Loucy (cell line): ENCODE data around the gene PNPLA1.

Source experiments
- H2AFZ ChIP-seq: fragments of 200-600 bp; sonication (generic); 2 replicates; pipeline ENCODE4 v1.6.0; 2016; ENCODE audit warnings: antibody characterized with exemption, mild to moderate bottlenecking, low read length, moderate library complexity
- H3F3A ChIP-seq: fragments of 200-600 bp; 2 replicates; pipeline ENCODE4 v1.6.0; 2016; ENCODE audit warnings: antibody characterized with exemption, low read depth, mild to moderate bottlenecking
- H3K27me3 ChIP-seq: fragments of 200-600 bp; sonication (generic); 2 replicates; pipeline ENCODE4 v1.6.1; 2014; ENCODE audit warnings: low read length, mild to moderate bottlenecking; ENCODE audit not compliant: insufficient read depth, poor library complexity, severe bottlenecking
- H3K36me3 ChIP-seq: fragments of 200-600 bp; sonication (generic); 2 replicates; pipeline ENCODE4 v1.6.1; 2016; ENCODE audit warnings: low read length; ENCODE audit not compliant: insufficient read depth
- H3K4me1 ChIP-seq: fragments of 200-600 bp; sonication (generic); 2 replicates; pipeline ENCODE4 v1.5.1; 2014; ENCODE audit warnings: low read length, mild to moderate bottlenecking; ENCODE audit not compliant: insufficient read depth, poor library complexity, severe bottlenecking
- H3K4me2 ChIP-seq: fragments of 200-600 bp; sonication (generic); 2 replicates; pipeline ENCODE4 v1.6.0; 2014; ENCODE audit warnings: antibody characterized with exemption, low read length, low read depth, mild to moderate bottlenecking; ENCODE audit not compliant: poor library complexity, severe bottlenecking
- H3K4me3 ChIP-seq: fragments of 200-600 bp; sonication (generic); 2 replicates; pipeline ENCODE4 v1.5.1; 2014; ENCODE audit warnings: low read length, mild to moderate bottlenecking, mixed read lengths; ENCODE audit not compliant: poor library complexity, severe bottlenecking
- H3K79me2 ChIP-seq: fragments of 200-600 bp; sonication (generic); 2 replicates; pipeline ENCODE4 v1.6.1; 2014; ENCODE audit warnings: low read length; ENCODE audit not compliant: insufficient read depth
- H3K9ac ChIP-seq: fragments of 200-600 bp; sonication (generic); 2 replicates; pipeline ENCODE4 v1.6.0; 2014; ENCODE audit warnings: mild to moderate bottlenecking, low read depth, low read length, moderate library complexity; ENCODE audit not compliant: poor library complexity, severe bottlenecking
- H3K9me2 ChIP-seq: fragments of 200-600 bp; sonication (generic); replicated peaks from 2 replicates; pipeline ENCODE4 v1.6.1; 2016; ENCODE audit warnings: low read depth, low read length, mixed read lengths
- H3K9me3 ChIP-seq: fragments of 200-600 bp; sonication (generic); 2 replicates; pipeline ENCODE4 v1.6.1; 2014; ENCODE audit warnings: mild to moderate bottlenecking, antibody characterized with exemption, low read length, low read depth; ENCODE audit not compliant: insufficient read depth
- H4K20me1 ChIP-seq: fragments of 200-600 bp; sonication (generic); 2 replicates; pipeline ENCODE4 v1.6.0; 2014; ENCODE audit warnings: antibody characterized with exemption, low read length, mild to moderate bottlenecking; ENCODE audit not compliant: insufficient read depth, poor library complexity, severe bottlenecking
- EZH2phosphoT487 ChIP-seq: fragments of 200-600 bp; IDR thresholded peaks from 2 replicates; pipeline ENCODE4 v1.6.1; 2018; ENCODE audit warnings: antibody characterized with exemption, mild to moderate bottlenecking, moderate library complexity, borderline replicate concordance
- TF ChIP-seq, protein P1 (sequence below): fragments of 200-600 bp; sonication (generic); conservative IDR thresholded peaks from 2 replicates; pipeline ENCODE4 v1.5.1; 2014; ENCODE audit warnings: mild to moderate bottlenecking, antibody characterized with exemption, low read length

PNPLA1 gene

GRCh38 chr6:36247693-36248092 lies 22.2 kb upstream of the PNPLA1 start:
- no peak overlapping the region for H2AFZ ChIP-seq
- H3K9ac ChIP-seq = no peak overlapping the region
- no peak overlapping the region for H3K4me2 ChIP-seq
- H3K9me2 ChIP-seq = no peaks in the 10 kb centered on the region
- H3K4me3 ChIP-seq = no peak overlapping the region
- no peak for TF ChIP-seq EZH2phosphoT487
- TF ChIP-seq, protein P1, sequence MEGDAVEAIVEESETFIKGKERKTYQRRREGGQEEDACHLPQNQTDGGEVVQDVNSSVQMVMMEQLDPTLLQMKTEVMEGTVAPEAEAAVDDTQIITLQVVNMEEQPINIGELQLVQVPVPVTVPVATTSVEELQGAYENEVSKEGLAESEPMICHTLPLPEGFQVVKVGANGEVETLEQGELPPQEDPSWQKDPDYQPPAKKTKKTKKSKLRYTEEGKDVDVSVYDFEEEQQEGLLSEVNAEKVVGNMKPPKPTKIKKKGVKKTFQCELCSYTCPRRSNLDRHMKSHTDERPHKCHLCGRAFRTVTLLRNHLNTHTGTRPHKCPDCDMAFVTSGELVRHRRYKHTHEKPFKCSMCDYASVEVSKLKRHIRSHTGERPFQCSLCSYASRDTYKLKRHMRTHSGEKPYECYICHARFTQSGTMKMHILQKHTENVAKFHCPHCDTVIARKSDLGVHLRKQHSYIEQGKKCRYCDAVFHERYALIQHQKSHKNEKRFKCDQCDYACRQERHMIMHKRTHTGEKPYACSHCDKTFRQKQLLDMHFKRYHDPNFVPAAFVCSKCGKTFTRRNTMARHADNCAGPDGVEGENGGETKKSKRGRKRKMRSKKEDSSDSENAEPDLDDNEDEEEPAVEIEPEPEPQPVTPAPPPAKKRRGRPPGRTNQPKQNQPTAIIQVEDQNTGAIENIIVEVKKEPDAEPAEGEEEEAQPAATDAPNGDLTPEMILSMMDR = no peak
- no peaks in the 10 kb centered on the region for H3K9me3 ChIP-seq
- H3K4me1 ChIP-seq = peaks cover 20% of the 10 kb centered on the region
- no peaks in the 10 kb centered on the region for H3F3A ChIP-seq
- H3K79me2 ChIP-seq = no peaks in the 10 kb centered on the region
- H4K20me1 ChIP-seq = no peaks in the 10 kb centered on the region
- H3K36me3 ChIP-seq = no peaks in the 10 kb centered on the region
- H3K27me3 ChIP-seq = no peaks in the 10 kb centered on the region

- H3K9ac ChIP-seq = no peak overlapping the region
- no peaks in the 10 kb centered on the region for H3K9me3 ChIP-seq
- H3K9me2 ChIP-seq = no peaks in the 10 kb centered on the region
- TF ChIP-seq EZH2phosphoT487 = no peak
- TF ChIP-seq, protein P1 = no peak
- H3K4me1 ChIP-seq = peaks cover 13% of the 10 kb centered on the region
- H3K79me2 ChIP-seq = no peaks in the 10 kb centered on the region
- no peaks in the 10 kb centered on the region for H4K20me1 ChIP-seq
- H3K36me3 ChIP-seq = no peaks in the 10 kb centered on the region
- no peaks in the 10 kb centered on the region for H3K27me3 ChIP-seq
- no peaks in the 10 kb centered on the region for H3F3A ChIP-seq
- H3K4me2 ChIP-seq = no peak overlapping the region
- no peak overlapping the region for H2AFZ ChIP-seq
- H3K4me3 ChIP-seq = no peak overlapping the region
Measured at GRCh38 chr6:36248980-36249379, 20.9 kb upstream of the PNPLA1 start.

DNA sequence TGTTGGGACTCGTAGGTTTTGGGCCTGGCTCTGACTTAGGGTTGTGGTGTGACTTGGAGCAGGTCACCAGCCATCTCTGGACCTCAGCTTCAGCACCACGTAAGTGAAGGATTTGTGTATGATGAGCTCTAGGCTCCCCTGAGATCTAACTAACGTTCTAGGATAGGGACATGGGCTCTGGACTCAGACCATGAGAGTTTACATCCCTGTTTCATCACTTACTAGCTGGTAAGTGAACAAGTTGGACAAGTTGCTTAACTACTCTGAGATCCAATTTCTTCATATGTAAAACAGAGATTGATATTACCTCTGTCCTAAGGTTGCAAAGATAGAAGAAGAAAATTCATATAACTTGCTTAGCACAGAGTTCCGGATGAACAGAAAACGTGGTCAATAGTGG lies 20.3 kb upstream of the PNPLA1 start:
- H3K4me2 ChIP-seq = no peak overlapping the region
- TF ChIP-seq EZH2phosphoT487 = no peak
- TF ChIP-seq, protein P1 = no peak

More for the DNA sequence above, 20.3 kb upstream of the PNPLA1 start:
- H2AFZ ChIP-seq = no peak overlapping the region
- H4K20me1 ChIP-seq = no peaks in the 10 kb centered on the region
- H3F3A ChIP-seq = no peaks in the 10 kb centered on the region
- H3K9me3 ChIP-seq = no peaks in the 10 kb centered on the region
- peaks cover 13% of the 10 kb centered on the region for H3K4me1 ChIP-seq
- H3K36me3 ChIP-seq = no peaks in the 10 kb centered on the region
- no peak overlapping the region for H3K4me3 ChIP-seq
- H3K79me2 ChIP-seq = no peaks in the 10 kb centered on the region
- no peak overlapping the region for H3K9ac ChIP-seq
- no peaks in the 10 kb centered on the region for H3K27me3 ChIP-seq
- no peaks in the 10 kb centered on the region for H3K9me2 ChIP-seq
